Fibroblast of lung (primary cell): ENCODE measurements around the gene ADAM33. TPM values are rescaled to one million over a fixed set of nuclear protein-coding genes. Genes with fewer than 3 reads are reported as not detected.

Experiments used
- DNase-seq, 2 donors: peaks; one replicate each; pipeline versions ENCODE4 v3.0.0 to v3.0.0-alpha.2; 2010; ENCODE audit warnings: low read depth in 2 of 2
- H2AFZ ChIP-seq: 2 replicates; pipeline ENCODE4 v1.5.1; 2012; ENCODE audit warnings: low read length, control low read depth, inconsistent platforms
- H3K27ac ChIP-seq: 2 replicates; pipeline ENCODE4 v1.5.1; 2011; ENCODE audit warnings: low read length, control low read depth; ENCODE audit not compliant: insufficient read depth
- H3K27me3 ChIP-seq: 2 replicates; pipeline ENCODE4 v1.5.1; 2011; ENCODE audit warnings: mild to moderate bottlenecking, low read length; ENCODE audit not compliant: control insufficient read depth, insufficient read depth
- H3K36me3 ChIP-seq: 2 replicates; pipeline ENCODE4 v1.5.1; 2011; ENCODE audit warnings: low read length; ENCODE audit not compliant: control insufficient read depth, insufficient read depth
- H3K4me1 ChIP-seq: 2 replicates; pipeline ENCODE4 v1.5.1; 2011; ENCODE audit warnings: low read length; ENCODE audit not compliant: control insufficient read depth, insufficient read depth; ENCODE audit errors: extremely low read depth
- H3K4me2 ChIP-seq: 2 replicates; pipeline ENCODE4 v1.5.1; 2011; ENCODE audit warnings: low read length, control low read depth; ENCODE audit not compliant: insufficient read depth; ENCODE audit errors: extremely low read depth
- H3K4me3 ChIP-seq, 4 experiments: fragments of 200-600 bp in 1 of 4; sonication (generic) in 1 of 4; replicated peaks in 1 of 4; 2 replicates each; pipeline ENCODE4 v1.5.1; 2011 to 2016; ENCODE audit warnings: low read length in 4 of 4, low read depth in 3 of 4, mild to moderate bottlenecking in 3 of 4, control low read depth in 2 of 4, inconsistent platforms in 1 of 4, mixed read lengths in 1 of 4; ENCODE audit not compliant: insufficient read depth in 1 of 4; ENCODE audit errors: control extremely low read depth in 1 of 4
- H3K79me2 ChIP-seq: 2 replicates; pipeline ENCODE4 v1.5.1; 2012; ENCODE audit warnings: mild to moderate bottlenecking, low read length, inconsistent platforms; ENCODE audit not compliant: control insufficient read depth, insufficient read depth
- H3K9ac ChIP-seq: 2 replicates; pipeline ENCODE4 v1.5.1; 2011; ENCODE audit warnings: mild to moderate bottlenecking, low read length, control low read depth; ENCODE audit not compliant: insufficient read depth
- H3K9me3 ChIP-seq: 2 replicates; pipeline ENCODE4 v1.5.1; 2012; ENCODE audit warnings: low read depth, low read length; ENCODE audit not compliant: control insufficient read depth, insufficient read depth
- H4K20me1 ChIP-seq: 2 replicates; pipeline ENCODE4 v1.5.1; 2011; ENCODE audit warnings: low read length; ENCODE audit not compliant: control insufficient read depth, insufficient read depth; ENCODE audit errors: extremely low read depth
- EZH2 ChIP-seq: IDR thresholded peaks from 2 replicates; pipeline ENCODE4 v1.5.1; 2012; ENCODE audit warnings: low read length, control low read depth, mild to moderate bottlenecking; ENCODE audit errors: missing control alignments
- polyA plus RNA-seq, 2 donors: library from polyadenylated mRNA; depleted of rRNA in 1 of 2; stranded (reverse) in 1 of 2; unstranded in 1 of 2; fragments of >200 nt; gene quantifications; 2 replicates each; pipeline ENCODE4 v1.2.1, GENCODE V29; 2011 to 2012; ENCODE audit warnings: missing spikeins in 1 of 2
- total RNA-seq: library from RNA; depleted of rRNA; stranded (reverse); fragments of >200 nt; gene quantifications from 2 replicates; pipeline ENCODE4 v1.2.1, GENCODE V29; 2014
- TF ChIP-seq, protein P1 (sequence below), 2 donors: IDR thresholded peaks in 1 of 2; conservative IDR thresholded peaks in 1 of 2; 1 replicate in 1 of 2; 2 replicates in 1 of 2; pipeline ENCODE4 v1.5.1; 2011 to 2012; ENCODE audit warnings: low read length in 2 of 2, control low read depth in 1 of 2, inconsistent platforms in 1 of 2, low read depth in 1 of 2, mild to moderate bottlenecking in 1 of 2

ADAM33 gene
- total and polyA plus RNA-seq, 2 donors (not counting 1 experiment from before 2014, with no cell fraction given) = 29.4 to 67.9 TPM

GRCh38 chr20:3714092-3714491, 32.3 kb upstream of the ADAM33 start:
- no peak overlapping the region for H3K27ac ChIP-seq
- no peaks in the 10 kb centered on the region for H3K36me3 ChIP-seq
- H3K9ac ChIP-seq = no peak overlapping the region
- TF ChIP-seq EZH2 = no peak
- TF ChIP-seq, protein P1, sequence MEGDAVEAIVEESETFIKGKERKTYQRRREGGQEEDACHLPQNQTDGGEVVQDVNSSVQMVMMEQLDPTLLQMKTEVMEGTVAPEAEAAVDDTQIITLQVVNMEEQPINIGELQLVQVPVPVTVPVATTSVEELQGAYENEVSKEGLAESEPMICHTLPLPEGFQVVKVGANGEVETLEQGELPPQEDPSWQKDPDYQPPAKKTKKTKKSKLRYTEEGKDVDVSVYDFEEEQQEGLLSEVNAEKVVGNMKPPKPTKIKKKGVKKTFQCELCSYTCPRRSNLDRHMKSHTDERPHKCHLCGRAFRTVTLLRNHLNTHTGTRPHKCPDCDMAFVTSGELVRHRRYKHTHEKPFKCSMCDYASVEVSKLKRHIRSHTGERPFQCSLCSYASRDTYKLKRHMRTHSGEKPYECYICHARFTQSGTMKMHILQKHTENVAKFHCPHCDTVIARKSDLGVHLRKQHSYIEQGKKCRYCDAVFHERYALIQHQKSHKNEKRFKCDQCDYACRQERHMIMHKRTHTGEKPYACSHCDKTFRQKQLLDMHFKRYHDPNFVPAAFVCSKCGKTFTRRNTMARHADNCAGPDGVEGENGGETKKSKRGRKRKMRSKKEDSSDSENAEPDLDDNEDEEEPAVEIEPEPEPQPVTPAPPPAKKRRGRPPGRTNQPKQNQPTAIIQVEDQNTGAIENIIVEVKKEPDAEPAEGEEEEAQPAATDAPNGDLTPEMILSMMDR (conservative IDR thresholded peaks at IDR 0.05 in 1 of 2, IDR thresholded peaks at IDR 0.05 in 1 of 2; ENCODE audit: low read depth in 1 of 2, low read length in 2 of 2) = no peak
- no peak overlapping the region for H3K4me3 ChIP-seq
- no peak overlapping the region for H3K4me2 ChIP-seq
- no peaks in the 10 kb centered on the region for H3K4me1 ChIP-seq
- H3K27me3 ChIP-seq = no peaks in the 10 kb centered on the region
- no peaks in the 10 kb centered on the region for H3K79me2 ChIP-seq
- no peaks in the 10 kb centered on the region for H3K9me3 ChIP-seq
- no peak for DNase-seq
- H4K20me1 ChIP-seq = no peaks in the 10 kb centered on the region
- no peak overlapping the region for H2AFZ ChIP-seq

GRCh38 chr20:3712279-3712873, 30.6 kb upstream of the ADAM33 start, which contains the start of gene SIGLEC1:
SIGLEC1 (minus strand) TSS chr20:3712600; CDS start chr20:3707128, 5,472 bp downstream.
- DNase-seq = no peak
- Histone ChIP-seq H3K36me3 (no peaks in the 10 kb centered on the region), H3K4me3 (no peak within 1 kb of the TSS), H3K79me2 (no peaks in the 10 kb centered on the region), H3K9me3 (no peaks in the 10 kb centered on the region), H3K4me2 (no peak within 1 kb of the TSS), H2AFZ (no peak within 1 kb of the TSS), H3K27me3 (no peaks in the 10 kb centered on the region), H3K27ac (no peak within 1 kb of the TSS), H3K9ac (no peak within 1 kb of the TSS), H3K4me1 (no peaks in the 10 kb centered on the region), H4K20me1 (no peaks in the 10 kb centered on the region)
- TF ChIP-seq EZH2 = no peak
- TF ChIP-seq, protein P1 (conservative IDR thresholded peaks at IDR 0.05 in 1 of 2, IDR thresholded peaks at IDR 0.05 in 1 of 2; ENCODE audit: low read depth in 1 of 2, low read length in 2 of 2) = no peak

DNA sequence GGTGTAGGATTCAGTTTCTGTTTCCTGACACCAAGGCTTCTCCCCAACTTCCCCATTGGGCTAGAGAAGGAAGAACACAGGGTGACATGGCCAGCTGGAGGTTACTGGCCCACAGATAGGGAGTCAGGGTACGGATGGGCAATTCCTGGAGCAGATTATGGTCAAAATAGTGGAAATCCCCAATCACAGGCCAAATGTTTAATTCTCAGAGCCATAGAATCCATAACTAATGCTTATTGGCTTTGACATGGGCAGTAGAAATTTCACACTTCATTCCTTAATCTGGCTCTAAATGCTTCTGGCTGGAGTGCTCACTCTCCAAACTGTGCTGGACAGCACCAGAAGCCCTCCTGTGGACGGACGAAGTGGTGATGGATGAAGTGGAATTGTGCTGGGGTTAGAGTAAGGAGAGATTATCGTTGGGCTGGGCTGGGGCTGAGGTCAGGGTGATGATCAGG, 29.7 kb upstream of the ADAM33 start:
- DNase-seq = no peak
- Histone ChIP-seq H3K79me2 (no peaks in the 10 kb centered on the region), H3K27me3 (no peaks in the 10 kb centered on the region), H3K27ac (no peak overlapping the region), H3K4me1 (no peaks in the 10 kb centered on the region), H3K36me3 (no peaks in the 10 kb centered on the region), H4K20me1 (no peaks in the 10 kb centered on the region), H3K4me2 (no peak overlapping the region), H2AFZ (no peak overlapping the region), H3K4me3 (no peak overlapping the region), H3K9me3 (no peaks in the 10 kb centered on the region), H3K9ac (no peak overlapping the region)
- TF ChIP-seq, protein P1 (conservative IDR thresholded peaks at IDR 0.05 in 1 of 2, IDR thresholded peaks at IDR 0.05 in 1 of 2; ENCODE audit: low read depth in 1 of 2, low read length in 2 of 2) = no peak
- no peak for TF ChIP-seq EZH2
